CD14-positive monocyte (primary cell): ENCODE results near the gene OR10R2. TPM values are rescaled to one million over a fixed set of nuclear protein-coding genes. Genes with fewer than 3 reads are reported as not detected.
A peak's percentile ranks its signal among the peaks of the same experiment; 100 is the strongest.

Source experiments
- DNase-seq, 3 donors: peaks; one replicate each; pipeline ENCODE4 v3.0.0-alpha.2; 2011 to 2022
- H2AFZ ChIP-seq: 2 replicates; pipeline ENCODE4 v1.6.0; 2012; ENCODE audit warnings: mild to moderate bottlenecking, low read depth, low read length, inconsistent platforms; ENCODE audit not compliant: insufficient read depth, poor library complexity, severe bottlenecking
- H3K27ac ChIP-seq, 2 donors: 1 replicate in 1 of 2; 2 replicates in 1 of 2; pipeline ENCODE4 v1.5.1; 2012 to 2013; ENCODE audit warnings: low read length in 2 of 2, control low read depth in 1 of 2, inconsistent platforms in 1 of 2, low read depth in 1 of 2, mild to moderate bottlenecking in 1 of 2
- H3K27me3 ChIP-seq, 2 donors: one replicate each; pipeline versions ENCODE4 v1.6.0 to v1.6.1; 2011 to 2013; ENCODE audit warnings: low read length in 2 of 2; ENCODE audit not compliant: control insufficient read depth in 2 of 2, insufficient read depth in 2 of 2
- H3K36me3 ChIP-seq, 2 donors: replicated peaks in 1 of 2; 1 replicate in 1 of 2; 2 replicates in 1 of 2; pipeline versions ENCODE4 v1.5.1 to v1.6.1; 2012 to 2013; ENCODE audit warnings: low read length in 2 of 2, control low read depth in 1 of 2, inconsistent platforms in 1 of 2, mild to moderate bottlenecking in 1 of 2; ENCODE audit not compliant: insufficient read depth in 2 of 2, control insufficient read depth in 1 of 2
- H3K4me1 ChIP-seq, 2 donors: 1 replicate in 1 of 2; 2 replicates in 1 of 2; pipeline versions ENCODE4 v1.5.1 to v1.6.1; 2012 to 2013; ENCODE audit warnings: low read length in 2 of 2, control low read depth in 1 of 2, inconsistent platforms in 1 of 2, mild to moderate bottlenecking in 1 of 2, moderate library complexity in 1 of 2; ENCODE audit not compliant: insufficient read depth in 2 of 2, control insufficient read depth in 1 of 2
- H3K4me2 ChIP-seq: replicated peaks from 2 replicates; pipeline ENCODE3; 2012; ENCODE audit warnings: low read length, moderate library complexity, mild to moderate bottlenecking; ENCODE audit not compliant: poor library complexity, severe bottlenecking; ENCODE audit errors: extremely low read depth
- H3K4me3 ChIP-seq, 3 experiments: fragments of 200-600 bp in 1 of 3; sonication (generic) in 1 of 3; replicated peaks in 1 of 3; 1 replicate in 2 of 3; 2 replicates in 1 of 3; pipeline ENCODE4 v1.5.1; 2011 to 2013; ENCODE audit warnings: low read length in 3 of 3, mild to moderate bottlenecking in 3 of 3, control low read depth in 2 of 3, low read depth in 2 of 3, inconsistent platforms in 1 of 3, moderate library complexity in 1 of 3
- H3K79me2 ChIP-seq: 2 replicates; pipeline ENCODE4 v1.6.0; 2012; ENCODE audit warnings: mild to moderate bottlenecking, control low read depth, inconsistent platforms, low read length, moderate library complexity; ENCODE audit not compliant: insufficient read depth
- H3K9ac ChIP-seq: 2 replicates; pipeline ENCODE4 v1.6.0; 2017; ENCODE audit warnings: low read length, mild to moderate bottlenecking; ENCODE audit not compliant: insufficient read depth, poor library complexity, severe bottlenecking
- H3K9me3 ChIP-seq, 2 donors: replicated peaks in 1 of 2; 1 replicate in 1 of 2; 2 replicates in 1 of 2; pipeline versions ENCODE4 v1.5.1 to v1.6.1; 2012 to 2013; ENCODE audit warnings: low read length in 2 of 2, control low read depth in 1 of 2; ENCODE audit not compliant: control insufficient read depth in 1 of 2, insufficient read depth in 1 of 2
- H4K20me1 ChIP-seq: 2 replicates; pipeline ENCODE4 v1.6.0; 2012; ENCODE audit warnings: mild to moderate bottlenecking, low read length, control low read depth, moderate library complexity; ENCODE audit not compliant: insufficient read depth
- H3K27ac Mint-ChIP-seq, 7 donors: one replicate each; pipeline ENCODE4 v1.8.0; 2020; ENCODE audit warnings: mild to moderate bottlenecking in 7 of 7, mixed read lengths in 7 of 7, moderate library complexity in 6 of 7, inconsistent platforms in 2 of 7
- H3K27me3 Mint-ChIP-seq, 3 donors: one replicate each; pipeline ENCODE4 v1.8.0; 2021 to 2022; ENCODE audit warnings: low read depth in 3 of 3, mild to moderate bottlenecking in 3 of 3, mixed read lengths in 3 of 3, moderate library complexity in 3 of 3, inconsistent platforms in 1 of 3
- H3K36me3 Mint-ChIP-seq, 2 donors: one replicate each; pipeline ENCODE4 v1.8.0; 2020; ENCODE audit warnings: mixed read lengths in 2 of 2, inconsistent platforms in 1 of 2, mild to moderate bottlenecking in 1 of 2
- H3K4me1 Mint-ChIP-seq: one replicate; pipeline ENCODE4 v1.8.0; 2020; ENCODE audit warnings: mild to moderate bottlenecking, mixed read lengths
- H3K4me3 Mint-ChIP-seq, 2 donors: one replicate each; pipeline ENCODE4 v1.8.0; 2020; ENCODE audit warnings: mild to moderate bottlenecking in 2 of 2, mixed read lengths in 2 of 2, moderate library complexity in 1 of 2
- H3K9me3 Mint-ChIP-seq, 7 donors: one replicate each; pipeline ENCODE4 v1.8.0; 2020 to 2022; ENCODE audit warnings: mixed read lengths in 7 of 7, mild to moderate bottlenecking in 6 of 7, moderate library complexity in 6 of 7, inconsistent platforms in 2 of 7
- CTCF ChIP-seq: fragments of 200-600 bp; IDR thresholded peaks from one replicate; pipeline ENCODE4 v1.8.0; 2022; ENCODE audit warnings: antibody characterized with exemption, mild to moderate bottlenecking
- intact Hi-C, 2 donors: fragments of 100-400 bp; cut with micrococcal nuclease; formaldehyde crosslinking; loops; one replicate each; pipeline versions ENCODE4 v1.15.0 to v1.15.1; 2023
- polyA minus RNA-seq: library from RNA; depleted of rRNA, polyadenylated mRNA; stranded (reverse); fragments of >200 nt; gene quantifications from 2 replicates; pipeline ENCODE4 v1.2.3, GENCODE V29; 2012
- polyA plus RNA-seq, 3 donors: library from polyadenylated mRNA; depleted of rRNA in 1 of 3; unstranded in 2 of 3; stranded (reverse) in 1 of 3; fragments of 300-500 nt in 2 of 3; fragments of >200 nt in 1 of 3; fragmentation: Illumina TruSeq in 2 of 3; gene quantifications; 1 replicate in 2 of 3; 2 replicates in 1 of 3; pipeline ENCODE4 v1.2.3, GENCODE V29; 2012 to 2021
- total RNA-seq, 12 experiments: library from RNA in 1 of 12; stranded (reverse) in 1 of 12; fragments of 120-200 nt in 1 of 12; gene quantifications; one replicate each; pipeline ENCODE4 v1.2.4 and lab custom pipeline; 2013 to 2026; ENCODE audit warnings: mixed read lengths in 6 of 12, inconsistent platforms in 1 of 12

The OR10R2 gene
- not detected for total RNA-seq (2013)
- not detected for polyA plus RNA-seq
- polyA minus RNA-seq, result not detected in 2 replicates
- 0 to 0.46 (median 0) reads per million in 11 experiments for total RNA-seq (lab: John Stamatoyannopoulos, UW)

GRCh38 chr1:158471920-158472319 is at the start of gene OR10R2:
TSS of gene OR10R2 (plus strand) at chr1:158472220. CDS start at chr1:158472326, 106 bp downstream.
- Histone ChIP-seq H3K9me3 (no peaks in the 10 kb centered on the region), H4K20me1 (no peaks in the 10 kb centered on the region), H3K79me2 (no peaks in the 10 kb centered on the region), H3K9ac (no peak within 1 kb of the TSS), H3K27me3 (peaks cover 2 to 6% of the 10 kb centered on the region in 2 donors), H3K4me1 (no peaks in the 10 kb centered on the region), H2AFZ (no peak within 1 kb of the TSS), H3K36me3 (no peaks in the 10 kb centered on the region), H3K27ac (no peak within 1 kb of the TSS), H3K4me3 (no peak within 1 kb of the TSS), H3K4me2 (no peak within 1 kb of the TSS)
- peaks cover 5% of the 10 kb centered on the region for H3K4me1 Mint-ChIP-seq
- H3K27me3 Mint-ChIP-seq, result peaks cover 5 to 11% (median 9%) of the 10 kb centered on the region in 3 donors
- H3K9me3 Mint-ChIP-seq, result peaks cover 0 to 4% (median 0%) of the 10 kb centered on the region in 7 donors
- intact Hi-C loops, result no loop called here
- TF ChIP-seq CTCF, result no peak
- H3K4me3 Mint-ChIP-seq, result no peak within 1 kb of the TSS
- H3K27ac Mint-ChIP-seq, result peak within 1 kb of the TSS in 1 of 7 donors; percentile 38
- DNase-seq, result no peak
- H3K36me3 Mint-ChIP-seq, result no peaks in the 10 kb centered on the region

GRCh38 chr1:158425027-158425426 is 47.0 kb upstream of the OR10R2 start:
- intact Hi-C loops, result no loop called here
- Histone ChIP-seq H3K9me3 (no peaks in the 10 kb centered on the region), H3K79me2 (no peaks in the 10 kb centered on the region), H3K4me3 (no peak overlapping the region), H3K9ac (no peak overlapping the region), H2AFZ (no peak overlapping the region), H3K4me1 (peaks cover 6 to 7% of the 10 kb centered on the region in 2 donors), H3K36me3 (no peaks in the 10 kb centered on the region), H3K27ac (no peak overlapping the region), H4K20me1 (no peaks in the 10 kb centered on the region), H3K27me3 (no peaks in the 10 kb centered on the region), H3K4me2 (no peak overlapping the region)
- TF ChIP-seq CTCF, result no peak
- peaks cover 0 to 9% (median 2%) of the 10 kb centered on the region in 7 donors for H3K9me3 Mint-ChIP-seq
- no peak overlapping the region for H3K4me3 Mint-ChIP-seq
- peaks cover 1 to 11% (median 1%) of the 10 kb centered on the region in 3 donors for H3K27me3 Mint-ChIP-seq
- no peak overlapping the region for H3K27ac Mint-ChIP-seq
- H3K36me3 Mint-ChIP-seq, result no peaks in the 10 kb centered on the region
- no peak for DNase-seq
- H3K4me1 Mint-ChIP-seq, result peaks cover 23% of the 10 kb centered on the region
